BLaER1 (cell line): ENCODE measurements around the gene PDSS2.

Experiments
- H3K27ac ChIP-seq: shearing (Covaris generic); formaldehyde crosslinking; 2 replicates; pipeline ENCODE4 v1.8.1; 2022
- H3K27me3 ChIP-seq: shearing (Covaris generic); formaldehyde crosslinking; 2 replicates; pipeline ENCODE4 v1.8.1; 2022
- H3K36me3 ChIP-seq: shearing (Covaris generic); formaldehyde crosslinking; 2 replicates; pipeline ENCODE4 v1.8.1; 2022
- H3K4me1 ChIP-seq: shearing (Covaris generic); formaldehyde crosslinking; 2 replicates; pipeline ENCODE4 v1.8.1; 2022
- H3K4me2 ChIP-seq: shearing (Covaris generic); formaldehyde crosslinking; 2 replicates; pipeline ENCODE4 v1.8.1; 2022
- H3K4me3 ChIP-seq: shearing (Covaris generic); formaldehyde crosslinking; 2 replicates; pipeline ENCODE4 v1.8.1; 2022
- H3K9ac ChIP-seq: shearing (Covaris generic); formaldehyde crosslinking; 2 replicates; pipeline ENCODE4 v1.8.1; 2022
- H3K9me3 ChIP-seq: shearing (Covaris generic); formaldehyde crosslinking; 2 replicates; pipeline ENCODE4 v1.8.1; 2022
- H4K20me1 ChIP-seq: shearing (Covaris generic); formaldehyde crosslinking; 2 replicates; pipeline ENCODE4 v1.8.1; 2022
- Cebpa-rat ChIP-seq: shearing (Covaris generic); IDR thresholded peaks from 2 replicates; pipeline ENCODE4 v1.8.1; 2022

Gene PDSS2

GRCh38 chr6:107116931-107117330, 342.4 kb downstream of the PDSS2 start:
- Histone ChIP-seq H3K4me3 (peak overlapping the region; percentile 85), H3K9ac (peak overlapping the region; percentile 97; the same call in 1 of the 2 replicates), H4K20me1 (no peaks in the 10 kb centered on the region), H3K27ac (no peak overlapping the region), H3K27me3 (no peaks in the 10 kb centered on the region), H3K36me3 (no peaks in the 10 kb centered on the region), H3K9me3 (no peaks in the 10 kb centered on the region), H3K4me2 (peak overlapping the region; percentile 96), H3K4me1 (peaks cover 45% of the 10 kb centered on the region)
- no peak for TF ChIP-seq Cebpa-rat

- H4K20me1 ChIP-seq: no peaks in the 10 kb centered on the region
- peak overlapping the region; percentile 96 for H3K4me2 ChIP-seq
- no peak for TF ChIP-seq Cebpa-rat
- no peaks in the 10 kb centered on the region for H3K27me3 ChIP-seq
- no peaks in the 10 kb centered on the region for H3K36me3 ChIP-seq
- peak overlapping the region; percentile 98 for H3K27ac ChIP-seq
- H3K4me3 ChIP-seq: peak overlapping the region; percentile 85
- peaks cover 45% of the 10 kb centered on the region for H3K4me1 ChIP-seq
- peak overlapping the region; percentile 97 for H3K9ac ChIP-seq
- H3K9me3 ChIP-seq: no peaks in the 10 kb centered on the region
Measured at GRCh38 chr6:107116328-107116892, 343.0 kb downstream of the PDSS2 start.

DNA sequence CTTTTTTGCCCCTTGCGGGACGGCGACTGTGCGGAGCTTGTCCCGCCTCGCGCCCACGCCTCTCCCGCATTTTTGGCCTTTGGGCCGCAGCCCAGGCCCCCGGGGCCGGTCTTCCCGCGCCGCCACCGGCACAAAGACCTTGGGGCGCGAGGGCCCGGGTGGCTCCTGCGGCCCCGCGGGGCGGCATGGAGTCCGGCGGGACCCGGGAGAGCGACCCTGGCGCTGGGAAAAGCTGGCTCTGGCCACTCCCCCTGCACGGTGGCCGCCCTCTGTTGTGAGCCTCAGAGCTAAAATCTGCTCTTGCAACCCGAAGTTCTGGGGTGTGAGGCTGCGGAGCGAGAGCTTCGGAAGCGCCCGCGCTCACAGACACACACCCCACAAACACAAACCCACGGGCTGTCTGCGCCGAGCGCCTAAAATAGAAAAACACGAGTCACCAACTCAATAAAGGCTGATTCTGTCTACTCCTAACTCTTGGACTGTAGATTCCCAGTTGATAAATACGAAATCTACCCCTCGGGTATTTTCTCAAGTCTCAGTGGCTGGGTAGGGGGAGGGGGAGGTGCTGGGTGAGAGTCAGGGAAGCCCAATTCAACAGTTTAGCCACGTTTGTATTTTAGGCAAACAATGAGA, 343.6 kb downstream of the PDSS2 start:
- Histone ChIP-seq H3K27me3 (no peaks in the 10 kb centered on the region), H4K20me1 (no peaks in the 10 kb centered on the region), H3K27ac (peak overlapping the region; percentile 98), H3K9me3 (no peaks in the 10 kb centered on the region), H3K4me3 (peak overlapping the region; percentile 85), H3K9ac (peak overlapping the region; percentile 97), H3K36me3 (no peaks in the 10 kb centered on the region), H3K4me2 (peak overlapping the region; percentile 96), H3K4me1 (peaks cover 45% of the 10 kb centered on the region)
- no peak for TF ChIP-seq Cebpa-rat

- peak within 1 kb of the TSS; percentile 97 for H3K9ac ChIP-seq
- no peaks in the 10 kb centered on the region for H3K27me3 ChIP-seq
- H3K9me3 ChIP-seq: no peaks in the 10 kb centered on the region
- peak within 1 kb of the TSS; percentile 98 for H3K27ac ChIP-seq
- no peaks in the 10 kb centered on the region for H3K36me3 ChIP-seq
- H3K4me1 ChIP-seq: peaks cover 51% of the 10 kb centered on the region
- H3K4me2 ChIP-seq: peak within 1 kb of the TSS; percentile 96
- H4K20me1 ChIP-seq: peaks cover 5% of the 10 kb centered on the region; the same call in 1 of the 2 replicates
- no peak for TF ChIP-seq Cebpa-rat
- peak within 1 kb of the TSS; percentile 85 for H3K4me3 ChIP-seq
Measured at GRCh38 chr6:107114926-107115694, 344.3 kb downstream of the PDSS2 start, which contains the start of gene BEND3. Gene BEND3, minus strand, starts transcription at chr6:107115515. Its CDS starts 16,230 bp downstream, at chr6:107099285.

- no peaks in the 10 kb centered on the region for H3K9me3 ChIP-seq
- H3K27me3 ChIP-seq: no peaks in the 10 kb centered on the region
- H3K9ac ChIP-seq: peak overlapping the region; percentile 97
- H3K4me3 ChIP-seq: peak overlapping the region; percentile 85
- H4K20me1 ChIP-seq: peaks cover 10% of the 10 kb centered on the region; the same call in 1 of the 2 replicates
- H3K27ac ChIP-seq: peak overlapping the region; percentile 98
- no peaks in the 10 kb centered on the region for H3K36me3 ChIP-seq
- peak overlapping the region; percentile 82 for H3K4me2 ChIP-seq
- peaks cover 56% of the 10 kb centered on the region for H3K4me1 ChIP-seq
- TF ChIP-seq Cebpa-rat: no peak
Measured at GRCh38 chr6:107114213-107114925, 345.0 kb downstream of the PDSS2 start.

GRCh38 chr6:107110200-107110599, 349.2 kb downstream of the PDSS2 start:
- peak overlapping the region; percentile 45 for H3K4me2 ChIP-seq
- peak; percentile 46; the same call in 1 of the 2 replicates for TF ChIP-seq Cebpa-rat

DNA sequence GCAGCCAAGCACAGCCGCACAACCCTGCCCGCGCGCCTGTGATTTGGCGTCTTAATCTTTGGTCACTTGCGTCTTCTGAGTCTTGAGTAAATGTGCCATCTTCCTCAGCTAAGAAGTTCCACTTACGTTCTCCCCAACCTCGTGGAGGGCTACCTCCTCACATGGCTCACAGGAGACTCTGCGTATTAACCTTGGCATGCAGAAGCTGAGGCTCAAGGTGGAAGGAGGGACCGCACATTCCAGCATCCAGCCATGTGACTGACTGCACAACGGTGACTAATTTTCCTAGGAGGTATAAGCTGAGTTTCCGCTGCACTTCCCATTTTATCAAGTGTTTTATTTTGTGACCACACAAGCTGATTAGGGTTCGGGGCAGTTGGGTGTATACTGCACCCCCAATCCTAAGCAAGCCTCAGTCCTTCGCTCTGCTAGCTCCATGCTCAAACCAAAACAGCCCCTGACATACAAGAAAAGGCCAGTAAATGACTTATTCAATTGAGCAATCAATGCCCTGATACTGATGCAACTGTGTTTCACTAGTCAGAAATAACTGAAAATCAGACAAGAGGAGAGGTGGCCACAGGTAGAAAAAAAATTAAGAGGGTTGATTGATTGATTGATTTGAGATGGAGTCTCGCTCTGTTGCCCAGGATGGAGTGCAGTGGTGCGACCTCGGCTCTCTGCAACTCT, 351.0 kb downstream of the PDSS2 start:
- H4K20me1 ChIP-seq: peaks cover 47% of the 10 kb centered on the region

More at GRCh38 chr6:107110200-107110599, 349.2 kb downstream of the PDSS2 start:
- H3K4me1 ChIP-seq: peaks cover 66% of the 10 kb centered on the region
- H3K9me3 ChIP-seq: no peaks in the 10 kb centered on the region
- H3K36me3 ChIP-seq: no peaks in the 10 kb centered on the region
- H3K27ac ChIP-seq: no peak overlapping the region
- H3K27me3 ChIP-seq: no peaks in the 10 kb centered on the region
- peaks cover 47% of the 10 kb centered on the region for H4K20me1 ChIP-seq
- H3K4me3 ChIP-seq: no peak overlapping the region
- no peak overlapping the region; the same call in 1 of the 2 replicates for H3K9ac ChIP-seq

DNA sequence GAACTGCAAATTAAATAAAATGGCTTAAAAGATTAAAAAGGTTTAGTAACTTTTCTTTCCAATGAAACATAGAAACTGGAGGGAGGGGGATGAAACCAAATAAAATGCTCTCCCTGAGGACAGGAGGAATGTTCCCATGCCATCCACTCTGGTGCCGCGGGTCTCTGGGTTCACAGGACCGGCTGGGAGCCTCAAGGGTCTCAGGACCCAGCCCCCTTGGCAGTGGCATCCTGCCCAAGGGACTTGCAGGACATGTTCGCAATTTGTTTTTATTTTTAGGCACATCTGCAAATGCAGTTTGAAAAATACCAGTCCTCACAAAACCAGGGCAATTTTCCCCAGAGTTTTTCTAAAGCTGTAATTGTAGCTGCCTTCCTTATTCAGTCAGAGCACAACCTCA, 351.6 kb downstream of the PDSS2 start:
- peaks cover 47% of the 10 kb centered on the region for H4K20me1 ChIP-seq
- H3K9me3 ChIP-seq: no peaks in the 10 kb centered on the region
- no peaks in the 10 kb centered on the region for H3K36me3 ChIP-seq
- peak overlapping the region; percentile 54 for H3K4me2 ChIP-seq
- TF ChIP-seq Cebpa-rat: no peak
- no peak overlapping the region for H3K9ac ChIP-seq
- no peak overlapping the region for H3K4me3 ChIP-seq
- peaks cover 77% of the 10 kb centered on the region for H3K4me1 ChIP-seq
- no peaks in the 10 kb centered on the region for H3K27me3 ChIP-seq
- no peak overlapping the region for H3K27ac ChIP-seq

More for the DNA sequence above, 351.0 kb downstream of the PDSS2 start:
- Histone ChIP-seq H3K27ac (no peak overlapping the region), H3K4me2 (peak overlapping the region; percentile 54), H3K36me3 (no peaks in the 10 kb centered on the region), H3K4me1 (peaks cover 77% of the 10 kb centered on the region), H3K27me3 (no peaks in the 10 kb centered on the region), H3K4me3 (no peak overlapping the region), H3K9me3 (no peaks in the 10 kb centered on the region), H3K9ac (no peak overlapping the region)
- TF ChIP-seq Cebpa-rat: no peak

DNA sequence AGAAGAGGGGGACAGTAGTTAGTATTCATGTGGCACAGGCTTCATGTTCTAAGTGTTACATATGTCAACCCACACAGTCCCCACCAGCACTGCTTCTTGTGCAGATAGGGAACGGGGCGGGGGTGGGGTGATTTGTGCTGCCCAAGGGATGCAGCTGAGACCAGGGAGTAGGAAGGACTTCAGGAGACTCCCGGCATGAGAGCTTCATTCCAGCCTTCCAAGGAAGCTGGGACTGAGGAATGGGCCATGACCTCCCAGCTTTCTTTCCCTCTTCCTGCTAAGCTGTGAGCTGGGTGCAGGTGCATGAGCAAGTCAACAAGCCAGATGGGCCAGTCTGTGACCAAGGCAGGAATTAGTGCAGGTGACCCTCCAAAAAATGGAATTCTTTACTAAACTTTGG, 353.2 kb downstream of the PDSS2 start:
- peaks cover 93% of the 10 kb centered on the region for H3K4me1 ChIP-seq
- no peak overlapping the region for H3K9ac ChIP-seq
- peak overlapping the region; percentile 19; the same call in 1 of the 2 replicates for H3K4me2 ChIP-seq
- no peaks in the 10 kb centered on the region for H3K36me3 ChIP-seq
- peaks cover 60% of the 10 kb centered on the region for H4K20me1 ChIP-seq
- H3K9me3 ChIP-seq: no peaks in the 10 kb centered on the region
- TF ChIP-seq Cebpa-rat: no peak
- no peaks in the 10 kb centered on the region for H3K27me3 ChIP-seq
- no peak overlapping the region for H3K4me3 ChIP-seq
- 0 out of 2 replicates have a peak overlapping the region, but pooled peaks have one; percentile 4 for H3K27ac ChIP-seq
